CD4-positive, alpha-beta T cell treated with Interferon gamma for 1 hour (primary cell): ENCODE measurements around the gene XYLT1.

Experiments
- DNase-seq: peaks from one replicate; pipeline ENCODE4 v3.0.0-alpha.2; 2020

The XYLT1 gene

DNA sequence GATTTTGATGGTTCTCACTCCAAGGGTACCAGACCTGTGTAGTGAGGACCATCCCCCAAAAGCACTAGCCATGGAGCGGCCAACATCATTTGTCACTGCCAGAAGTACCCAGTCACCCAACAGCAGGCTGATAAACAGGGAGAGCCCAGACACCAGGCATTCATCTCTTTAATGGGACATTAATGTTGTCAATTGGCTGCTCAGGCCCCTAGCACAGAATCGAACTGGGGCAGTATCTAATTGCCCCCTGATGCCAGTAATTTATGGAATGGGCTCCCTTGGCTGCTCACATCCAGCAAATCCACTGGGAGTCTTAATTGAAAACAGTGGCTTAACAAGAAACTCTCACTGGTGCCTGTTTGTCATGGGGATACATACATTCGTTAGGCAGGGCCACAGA lies 344.6 kb downstream of the XYLT1 start:
- DNase-seq = no peak

DNA sequence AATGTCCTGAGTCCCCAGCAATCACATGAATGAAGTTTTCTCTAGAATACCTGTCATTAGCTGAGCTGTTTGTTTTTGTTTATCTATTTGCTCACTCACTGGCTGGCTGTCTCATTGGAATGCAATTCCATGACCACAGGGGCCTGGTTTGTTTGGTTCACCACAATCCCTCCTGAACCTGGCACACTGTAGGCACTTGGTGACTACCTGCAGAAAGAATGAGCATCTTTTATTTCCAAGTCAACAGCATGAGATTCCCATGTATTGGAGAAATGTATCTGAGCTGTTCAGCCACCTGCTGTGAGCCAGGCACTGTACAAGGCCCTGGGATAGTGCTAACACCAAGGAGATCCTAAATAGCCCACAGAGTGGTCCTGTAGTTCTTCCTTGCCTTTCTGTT lies 345.1 kb downstream of the XYLT1 start:
- DNase-seq = no peak

DNA sequence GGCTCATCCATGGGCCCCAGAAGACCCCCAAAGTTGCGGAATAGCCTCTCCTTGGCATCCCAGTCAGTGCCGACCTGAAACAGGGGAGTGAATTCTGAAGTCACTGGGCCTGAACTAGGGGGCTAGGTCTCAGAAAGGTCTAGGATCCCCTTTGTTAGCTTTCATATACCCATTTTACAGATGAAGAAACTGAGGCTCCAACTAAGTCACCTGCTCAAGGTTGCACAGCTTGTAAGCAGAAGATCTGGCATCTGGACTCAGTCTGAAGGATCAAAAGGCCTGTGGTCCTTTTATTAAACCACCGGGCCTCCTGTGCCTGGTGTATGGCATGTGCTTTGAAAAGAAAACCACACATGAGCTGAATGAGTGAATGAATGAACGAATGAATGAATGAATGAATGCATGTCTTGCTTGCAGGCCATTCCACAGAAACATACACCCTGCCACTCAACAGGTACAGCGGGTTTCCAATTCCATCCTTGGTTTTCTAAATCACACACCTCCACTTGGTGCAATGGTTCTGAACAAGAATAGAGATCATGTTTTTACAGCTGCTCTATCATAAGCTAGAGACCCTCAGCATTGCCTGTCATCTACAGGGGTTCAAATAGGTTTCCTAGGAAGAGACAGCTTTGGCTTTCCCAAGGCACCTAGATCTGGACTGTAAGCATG lies 352.7 kb downstream of the XYLT1 start:
- no peak for DNase-seq

DNA sequence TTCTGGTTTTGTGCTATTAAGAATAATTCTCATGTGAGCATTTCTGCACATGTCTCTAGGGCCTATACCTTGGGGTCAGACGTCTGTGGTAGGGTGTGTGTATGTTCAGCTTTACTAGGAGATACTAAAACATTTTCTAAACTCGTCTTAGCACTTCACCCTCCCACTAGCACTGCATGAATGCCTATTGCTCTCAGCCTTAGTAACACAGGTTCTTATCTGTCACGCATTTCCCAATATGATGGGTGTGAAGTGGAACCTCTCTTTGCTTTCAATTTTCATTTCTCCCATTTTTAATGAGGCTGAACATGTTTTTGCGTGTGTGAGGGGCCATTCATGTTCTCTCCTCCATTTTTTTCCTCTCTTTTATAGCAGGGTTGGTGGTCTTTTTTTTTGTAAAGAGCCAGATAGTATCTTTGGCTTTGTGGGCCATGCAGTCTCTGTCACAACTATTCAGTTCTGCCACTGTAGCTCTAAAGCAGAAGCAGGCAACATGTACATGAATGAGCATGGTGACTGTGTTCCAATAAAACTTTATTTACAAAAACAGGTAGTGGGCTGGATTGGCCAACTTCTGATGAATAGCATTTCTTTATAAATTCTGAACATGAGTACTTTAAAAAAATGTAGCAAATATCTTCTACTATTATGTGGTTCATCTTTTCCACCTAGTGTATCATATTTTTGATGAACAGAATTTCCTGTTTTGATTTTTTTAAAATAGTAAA lies 354.0 kb downstream of the XYLT1 start:
- no peak for DNase-seq

DNA sequence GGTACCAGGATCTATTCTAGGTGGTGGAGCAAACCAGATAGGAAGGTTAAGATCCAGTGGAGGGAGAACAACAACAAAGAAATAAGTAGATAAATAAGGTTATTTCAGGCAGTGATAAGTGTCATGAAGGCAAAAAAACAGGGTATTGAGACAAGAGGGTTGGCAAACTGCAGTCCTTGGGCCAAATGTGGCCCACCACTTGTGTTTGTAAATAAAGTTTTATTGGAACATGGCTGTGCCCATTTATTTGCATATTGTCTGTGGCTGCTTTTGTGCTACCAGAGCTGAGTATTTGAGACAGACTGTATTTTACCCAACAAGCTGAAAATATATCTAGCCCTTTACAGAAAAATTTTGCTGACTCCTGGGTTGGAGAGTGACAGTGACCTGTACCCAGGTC lies 361.3 kb downstream of the XYLT1 start:
- DNase-seq = no peak

DNA sequence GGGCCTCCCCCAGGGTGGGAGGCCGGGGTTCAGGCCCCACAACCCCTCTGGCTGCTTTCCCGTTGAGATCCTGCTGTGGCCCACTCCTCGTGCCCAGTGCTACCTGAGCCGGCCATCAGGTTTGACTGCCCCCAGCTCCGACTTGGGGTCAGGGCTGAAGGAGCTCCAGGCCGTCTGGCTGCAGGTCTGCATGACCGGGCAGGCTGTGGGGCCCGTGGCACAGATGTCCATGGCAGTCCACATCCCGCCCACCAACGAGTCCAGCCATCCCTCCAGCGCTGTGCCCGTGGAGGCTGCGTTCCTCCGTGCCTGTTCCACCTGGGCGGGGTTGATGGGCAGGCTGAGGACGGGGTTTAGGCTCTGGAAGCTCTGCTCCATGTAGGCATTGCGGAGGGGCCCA lies 362.2 kb downstream of the XYLT1 start:
- DNase-seq = no peak

DNA sequence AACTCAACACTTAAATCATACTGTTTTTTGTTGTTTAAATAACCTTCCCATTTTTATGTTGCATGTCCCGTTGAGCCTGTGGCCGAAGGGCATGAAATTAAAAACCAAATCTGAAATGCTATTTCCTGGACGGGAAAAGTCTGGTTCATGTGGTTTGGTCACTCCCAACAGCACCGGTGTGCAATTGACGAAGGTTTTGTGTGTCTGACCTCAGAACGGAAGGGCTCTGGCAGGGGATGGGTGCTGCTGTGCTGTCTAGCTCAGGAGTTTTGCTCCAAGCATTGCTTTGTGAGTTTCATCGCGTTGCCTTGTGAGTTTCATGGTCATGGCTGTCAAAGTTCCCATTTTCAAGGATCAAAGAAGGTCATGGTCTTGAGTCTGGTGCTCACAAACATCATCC lies 363.3 kb downstream of the XYLT1 start:
- DNase-seq = no peak

DNA sequence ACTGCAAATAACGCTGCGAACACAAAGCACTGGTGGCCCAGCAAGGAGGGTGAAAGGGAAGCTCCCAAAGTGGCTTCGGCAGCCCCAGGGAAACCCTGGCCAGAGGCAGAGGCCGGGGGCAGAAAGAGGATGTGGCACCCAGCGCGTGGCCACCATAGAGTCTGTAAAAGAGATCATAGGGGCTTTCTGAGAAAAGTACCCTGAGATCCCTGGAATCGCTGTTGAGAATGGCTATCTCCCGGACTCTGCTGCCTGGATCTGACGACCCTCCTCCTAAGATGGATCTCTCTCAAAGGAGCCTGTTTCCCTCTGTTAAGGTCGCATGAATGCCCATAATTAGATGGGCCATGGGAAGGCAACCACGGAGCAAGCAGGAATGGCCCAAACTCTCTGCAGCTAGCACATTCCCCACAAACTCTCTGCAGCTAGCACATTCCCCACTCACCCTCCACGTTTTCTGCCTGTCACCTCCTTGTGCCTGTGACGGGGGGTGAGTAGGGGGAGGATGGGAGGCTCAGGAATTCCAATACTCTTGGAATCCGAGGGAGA lies 364.4 kb downstream of the XYLT1 start:
- DNase-seq = no peak

DNA sequence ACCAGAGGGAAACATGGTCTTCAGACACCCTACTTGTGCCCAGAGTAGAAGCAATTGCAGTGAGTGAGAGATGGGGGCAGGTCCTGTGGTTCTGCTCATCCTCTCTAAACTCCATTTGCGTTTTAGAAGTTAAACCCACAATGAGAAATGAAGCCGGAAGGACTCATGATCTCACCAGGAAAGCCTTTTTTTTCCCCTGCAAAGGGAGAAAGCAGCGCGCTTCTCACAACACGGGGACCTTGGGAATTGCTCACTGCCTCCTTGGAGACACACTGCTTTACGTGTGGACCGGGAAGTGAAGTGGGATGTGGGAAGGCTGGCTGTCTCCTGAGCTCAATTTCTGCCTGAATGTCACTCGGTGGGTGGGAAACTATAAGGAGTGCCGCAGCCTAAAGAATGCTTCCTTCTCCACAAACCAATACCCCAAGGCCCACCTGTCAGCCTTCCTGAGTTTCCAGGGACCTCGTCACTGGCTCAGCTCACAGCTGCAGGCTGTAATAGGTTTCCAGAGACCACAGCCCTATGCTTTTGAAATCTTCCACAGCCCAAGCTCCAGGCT lies 365.4 kb downstream of the XYLT1 start:
- no peak for DNase-seq

DNA sequence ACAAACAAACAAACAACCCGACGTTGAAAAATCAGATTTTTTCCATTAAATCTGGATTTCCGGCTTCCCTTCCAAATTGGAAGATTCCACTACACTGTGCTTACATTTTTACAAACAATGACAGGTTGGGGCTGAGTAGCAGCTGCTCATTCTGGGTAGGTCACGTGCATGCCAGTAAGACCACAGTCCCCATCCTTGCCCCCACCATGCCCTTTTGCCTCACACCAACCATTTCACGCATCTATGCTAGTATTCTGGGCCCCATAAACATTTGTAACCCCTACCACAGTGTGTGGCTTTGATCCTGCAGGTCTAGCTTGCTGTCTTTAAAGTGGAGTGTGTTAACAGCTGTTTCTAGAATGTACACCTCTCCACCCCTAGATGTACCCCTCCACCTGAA lies 366.1 kb downstream of the XYLT1 start:
- no peak for DNase-seq

DNA sequence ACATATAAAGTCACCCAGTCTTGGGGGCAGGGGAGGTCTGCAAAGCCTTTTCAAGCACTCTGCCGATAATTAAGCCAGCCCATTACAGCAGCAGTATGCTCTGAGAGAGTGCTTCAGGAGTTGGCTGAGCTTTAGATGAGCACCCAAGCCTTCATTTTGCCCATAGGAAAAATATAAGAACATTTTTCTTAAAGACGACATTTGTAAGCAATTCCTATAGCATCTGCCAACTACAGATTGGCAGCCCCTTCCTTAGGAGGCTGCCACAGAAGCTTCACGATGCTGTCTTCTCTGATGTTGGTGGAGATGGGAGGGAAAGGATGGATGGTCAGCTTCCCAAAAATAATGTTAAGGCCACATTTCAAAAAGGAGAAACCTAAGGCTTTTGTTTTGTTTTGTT lies 367.5 kb downstream of the XYLT1 start:
- DNase-seq = no peak

DNA sequence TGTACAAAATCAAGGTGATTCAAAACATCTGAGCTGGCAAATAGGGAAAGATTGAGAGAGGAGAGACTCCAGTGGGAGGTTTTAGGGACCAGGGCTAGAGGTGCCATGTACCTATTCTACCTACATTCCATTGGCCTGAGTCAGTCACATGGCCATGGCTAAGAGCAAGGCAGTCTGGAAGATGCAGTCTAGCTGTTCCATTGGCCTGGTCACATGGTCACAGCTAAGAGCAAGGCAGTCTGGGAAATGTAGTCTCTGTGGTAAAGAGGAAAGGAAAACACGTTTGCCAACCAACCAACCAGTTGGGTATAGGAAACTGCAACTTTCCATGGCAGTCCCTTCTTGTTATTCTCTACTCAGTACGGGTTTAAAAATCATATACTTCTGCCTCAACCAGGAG lies 369.1 kb downstream of the XYLT1 start:
- no peak for DNase-seq

DNA sequence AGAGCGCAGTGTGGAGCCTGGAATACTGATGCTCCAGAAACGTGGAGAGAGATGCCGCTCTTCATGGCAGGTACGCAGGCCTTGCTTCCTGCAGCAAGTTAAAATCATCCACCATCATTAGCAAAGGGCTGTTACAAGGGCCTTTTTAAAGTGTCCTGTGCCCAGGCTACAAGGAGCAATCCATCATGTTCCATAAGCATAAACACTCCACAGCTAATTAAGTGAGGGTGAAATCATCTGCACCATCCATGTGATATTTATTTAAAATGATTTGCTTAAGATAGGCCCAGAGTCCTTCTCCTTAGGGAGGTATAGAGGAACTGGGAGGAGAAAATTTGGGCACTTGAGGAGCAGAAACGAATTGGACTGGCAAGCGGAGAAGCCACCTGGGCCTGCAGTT lies 372.1 kb downstream of the XYLT1 start:
- DNase-seq = no peak

DNA sequence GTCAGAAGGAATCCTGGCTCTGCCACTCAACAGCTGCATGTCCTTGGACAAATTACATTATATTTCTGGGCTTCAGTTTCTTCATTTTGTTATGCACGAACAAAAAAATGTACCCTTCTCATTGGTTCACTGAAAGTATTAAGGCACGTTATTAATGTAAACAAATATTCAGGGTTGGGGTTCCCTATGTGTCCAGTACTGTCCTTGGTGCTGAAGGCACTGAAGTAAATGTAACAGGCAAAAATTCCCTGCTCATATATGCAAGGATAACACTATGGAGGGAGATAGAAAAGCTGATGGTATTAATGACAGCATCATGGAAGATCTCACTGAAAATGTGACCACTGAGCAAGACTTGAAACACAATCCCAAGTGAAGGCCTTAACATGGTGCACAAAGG lies 386.6 kb downstream of the XYLT1 start:
- no peak for DNase-seq

DNA sequence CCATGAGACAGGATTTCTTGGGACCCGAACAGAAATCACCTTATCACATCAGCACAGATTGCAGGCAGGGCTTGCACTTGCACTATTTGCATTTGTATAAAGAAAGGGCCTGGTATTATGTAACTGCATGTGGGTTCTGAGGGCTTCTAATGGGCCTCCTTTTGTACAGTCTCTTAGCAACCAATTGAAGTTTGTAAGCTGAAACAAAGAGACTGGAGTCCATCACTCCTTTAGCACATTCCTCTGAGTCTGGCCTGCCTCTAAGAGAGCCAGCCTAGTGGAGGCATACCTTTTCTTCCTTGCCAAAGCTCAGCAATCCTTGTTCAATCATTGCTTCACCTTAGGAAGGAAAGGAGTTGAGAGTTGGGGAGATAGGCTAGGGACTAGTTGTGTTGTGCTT lies 387.1 kb downstream of the XYLT1 start:
- no peak for DNase-seq

DNA sequence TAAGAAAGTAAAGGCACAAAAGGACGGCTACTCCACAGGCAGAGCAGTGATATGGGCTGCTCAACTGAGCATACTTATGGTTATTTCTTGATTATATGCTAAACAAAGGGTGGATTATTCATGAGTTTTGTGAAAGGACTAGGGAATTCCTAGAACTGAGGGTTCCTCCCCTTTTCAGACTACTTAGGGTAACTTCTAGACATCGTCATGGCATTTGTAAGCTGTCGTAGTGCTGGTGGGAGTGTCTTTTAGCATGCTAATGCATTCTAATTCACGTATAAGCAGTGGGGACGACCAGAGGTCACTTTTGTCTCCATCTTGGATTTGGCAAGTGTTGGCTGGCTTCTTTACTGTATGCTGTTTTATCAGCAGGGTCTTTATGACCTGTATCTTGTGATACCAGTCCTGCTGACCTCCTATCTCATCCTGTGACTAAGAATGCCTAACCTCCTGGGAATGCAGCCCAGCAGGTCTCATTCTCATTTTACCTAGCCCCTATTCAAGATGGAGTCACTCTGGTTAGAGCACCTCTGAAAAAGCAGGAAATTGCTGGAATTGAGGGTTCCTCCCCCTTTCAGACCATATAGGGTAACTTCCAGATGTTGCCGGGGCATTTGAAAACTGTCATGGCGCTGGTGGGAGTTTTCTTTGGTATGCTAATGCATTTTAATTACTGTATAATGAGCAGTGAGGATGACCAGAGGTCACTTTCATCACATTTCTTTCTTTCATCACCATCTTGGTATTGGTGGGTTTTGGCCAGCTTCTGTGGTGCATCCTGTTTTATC lies 388.5 kb downstream of the XYLT1 start:
- DNase-seq = no peak

DNA sequence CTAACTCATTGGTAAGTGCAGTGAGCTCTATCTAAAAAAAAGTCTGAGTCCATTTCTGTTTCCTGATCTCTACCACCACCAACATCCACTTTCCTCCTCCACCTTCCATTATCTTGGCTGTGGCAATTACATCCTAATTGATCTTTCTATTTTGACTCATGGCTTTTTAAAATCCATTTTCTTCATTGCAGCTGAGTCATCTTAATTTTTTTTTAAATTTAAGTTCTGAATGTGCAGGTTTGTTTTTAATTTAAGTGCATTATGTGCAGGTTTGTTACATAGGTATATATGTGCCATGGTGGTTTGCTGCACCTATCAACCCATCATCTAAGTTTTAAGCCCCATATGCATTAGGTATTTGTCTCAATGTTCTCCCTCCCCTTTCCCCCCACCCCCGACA lies 390.7 kb downstream of the XYLT1 start:
- DNase-seq = no peak

DNA sequence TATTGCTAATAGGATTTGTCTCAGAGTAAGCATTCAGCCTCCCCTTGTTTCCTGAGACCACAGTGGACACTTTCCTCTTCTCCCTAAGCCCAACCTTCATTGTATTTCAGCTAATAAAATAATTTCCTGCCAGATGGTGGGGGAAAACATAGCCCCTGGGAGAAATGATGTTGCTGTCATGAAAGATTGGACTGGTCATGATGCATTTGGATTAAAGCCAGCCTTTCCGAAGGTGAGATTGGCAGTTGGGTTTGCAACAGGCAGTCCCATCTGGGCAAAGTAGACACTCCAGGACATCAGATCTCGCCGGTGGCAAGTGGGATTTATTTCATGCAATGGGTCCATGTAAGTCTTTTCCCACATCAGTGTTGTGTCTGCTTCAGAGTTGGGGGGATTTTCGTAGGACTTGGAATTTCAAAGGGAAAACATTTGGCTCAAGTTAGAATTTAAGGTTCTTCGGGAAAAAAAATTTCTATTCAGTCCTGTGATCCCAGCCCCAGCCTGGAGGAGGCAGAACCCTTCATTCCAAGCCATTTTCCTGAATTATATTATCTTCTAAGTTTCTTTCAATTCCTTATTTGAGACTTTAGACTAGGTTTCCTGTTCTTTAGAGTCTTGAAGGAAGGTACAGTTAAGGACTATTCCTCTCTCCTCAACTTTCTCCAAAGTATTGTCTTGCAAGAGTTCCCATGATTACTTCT lies 391.7 kb downstream of the XYLT1 start:
- DNase-seq = no peak

DNA sequence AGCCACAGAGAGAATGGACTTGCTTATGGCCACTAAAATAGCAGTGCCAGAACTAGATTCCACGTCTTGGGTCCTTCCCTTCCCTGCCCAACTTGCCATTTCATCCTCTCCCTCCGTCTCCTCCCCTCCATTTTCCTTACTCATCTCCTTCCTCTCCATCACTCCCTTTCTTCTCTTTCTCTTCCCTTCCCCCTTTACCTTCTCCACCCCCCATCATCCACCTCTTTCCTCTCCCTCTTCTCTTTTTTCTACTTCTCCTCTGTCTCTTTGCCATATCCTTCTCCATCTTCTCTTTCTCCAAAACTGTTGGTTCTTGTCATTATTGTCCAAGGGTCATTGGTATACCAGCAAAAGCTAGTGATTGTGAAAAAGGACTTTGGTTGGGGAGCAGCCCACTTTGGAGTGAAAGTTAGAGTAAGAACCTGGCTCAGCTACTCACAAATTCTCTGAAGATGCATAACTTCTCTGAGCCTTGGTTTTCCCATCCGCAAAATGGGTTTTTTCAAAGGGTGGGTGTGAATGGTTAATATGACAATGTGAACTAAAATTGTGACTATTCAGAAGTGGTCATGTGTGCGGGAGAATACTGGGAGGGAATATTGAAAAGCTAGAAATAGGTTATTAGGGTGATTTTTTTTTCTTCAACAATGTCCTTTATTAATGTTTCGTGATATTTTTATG lies 393.8 kb downstream of the XYLT1 start:
- no peak for DNase-seq

DNA sequence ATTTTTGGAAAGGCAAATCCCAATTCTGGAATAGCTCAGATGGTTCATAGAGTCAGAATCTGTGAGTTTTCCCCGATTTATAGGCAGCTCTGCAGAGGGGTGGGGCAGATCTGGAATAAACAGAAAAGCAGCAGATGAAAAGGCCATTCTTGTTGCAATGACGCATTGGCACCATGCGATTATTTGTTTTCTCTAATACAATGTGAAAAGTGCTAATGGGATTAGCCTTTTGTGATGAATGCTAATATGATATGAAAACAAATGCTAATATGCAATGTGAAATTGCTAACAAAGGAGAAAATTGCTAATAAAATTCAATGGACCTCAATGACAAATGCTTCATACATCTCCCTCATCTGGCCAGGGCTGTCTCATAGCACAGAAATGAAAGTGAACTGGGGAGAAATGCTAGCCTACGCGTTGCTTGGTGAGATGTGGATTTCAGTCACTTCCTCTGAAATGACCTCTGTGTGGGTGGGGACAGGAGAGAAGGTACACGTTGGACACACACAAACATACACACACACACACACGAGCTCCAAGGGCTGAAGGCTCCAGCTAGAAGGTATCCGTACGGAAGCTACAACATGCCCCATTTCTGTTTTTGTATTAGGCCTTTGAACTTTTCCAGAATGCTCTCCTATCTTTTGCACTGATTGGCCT lies 394.5 kb downstream of the XYLT1 start:
- no peak for DNase-seq

DNA sequence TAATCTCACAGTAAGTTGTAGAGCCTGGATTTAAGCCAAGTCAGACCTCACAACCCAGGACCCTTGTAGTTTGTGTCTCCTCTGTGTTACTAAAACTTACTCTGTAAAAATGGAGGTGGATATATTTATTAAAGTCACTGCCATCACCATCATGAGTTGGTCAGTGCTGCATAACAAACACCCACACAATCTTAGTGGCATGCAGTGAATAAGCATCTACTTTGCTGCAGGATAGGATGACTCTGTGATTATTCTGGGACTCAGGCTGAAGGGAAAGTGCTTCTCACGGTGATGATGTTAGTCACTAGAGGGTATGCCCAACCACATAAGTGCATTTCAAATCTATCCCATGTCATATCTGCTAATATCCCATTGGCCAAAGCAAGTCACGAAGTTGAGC lies 398.7 kb downstream of the XYLT1 start:
- no peak for DNase-seq
